Camera-type eye (tissue), 1 donor: ENCODE results near the gene MC2R. TPM values are rescaled to one million over a fixed set of nuclear protein-coding genes. Genes with fewer than 3 reads are reported as not detected.

ENCODE experiments used
- total RNA-seq: library from RNA; depleted of rRNA; stranded (reverse); fragments of >200 nt; gene quantifications from one replicate; pipeline ENCODE4 v1.2.3, GENCODE V29; 2014

The MC2R gene
- not detected for total RNA-seq

DNA sequence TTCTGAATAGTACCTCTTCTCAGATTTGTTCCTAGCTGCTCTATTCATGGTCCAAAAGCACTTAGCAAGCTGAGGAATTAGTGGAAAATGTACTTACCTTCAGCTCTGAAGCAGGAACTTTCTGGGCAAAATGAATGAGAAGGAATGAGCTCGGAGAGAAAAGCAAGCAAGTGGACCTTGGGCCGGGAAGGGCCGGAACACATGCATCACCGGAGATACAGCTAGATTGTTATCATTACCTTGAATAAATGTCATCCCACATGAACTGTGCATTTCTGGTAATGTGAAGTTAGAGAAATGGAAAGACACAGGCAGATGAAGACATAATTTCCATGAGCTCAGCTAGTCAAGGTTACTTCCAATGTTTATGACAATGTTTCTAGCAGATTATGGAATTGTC, at the start of gene MC2R:
Gene MC2R, minus strand, starts transcription at position 146 of the 400 bp plus-strand sequence. CDS start 30,018 bp downstream, outside the sequence.

Other genes starting within 250 kb of the MC2R start
- gene FAM210A, start 189.0 kb downstream of the MC2R start, total RNA-seq, result 52.4 TPM
- gene RNMT, start 188.9 kb downstream of the MC2R start, total RNA-seq, result 79.8 TPM
- 0.33 TPM for gene MC5R, start 91.4 kb downstream of the MC2R start, total RNA-seq
- 24.3 TPM for gene ZNF519, start 216.9 kb upstream of the MC2R start, total RNA-seq